ENCODE data around the gene PINLYP. TPM values are rescaled to one million over a fixed set of nuclear protein-coding genes. Genes with fewer than 3 reads are reported as not detected.
A peak's percentile ranks its signal among the peaks of the same experiment; 100 is the strongest.

PINLYP gene
- polyA plus RNA-seq, 1 donor (not counting 4 experiments of a cell fraction or from before 2014, with no cell fraction given): 16.0 TPM

DNA sequence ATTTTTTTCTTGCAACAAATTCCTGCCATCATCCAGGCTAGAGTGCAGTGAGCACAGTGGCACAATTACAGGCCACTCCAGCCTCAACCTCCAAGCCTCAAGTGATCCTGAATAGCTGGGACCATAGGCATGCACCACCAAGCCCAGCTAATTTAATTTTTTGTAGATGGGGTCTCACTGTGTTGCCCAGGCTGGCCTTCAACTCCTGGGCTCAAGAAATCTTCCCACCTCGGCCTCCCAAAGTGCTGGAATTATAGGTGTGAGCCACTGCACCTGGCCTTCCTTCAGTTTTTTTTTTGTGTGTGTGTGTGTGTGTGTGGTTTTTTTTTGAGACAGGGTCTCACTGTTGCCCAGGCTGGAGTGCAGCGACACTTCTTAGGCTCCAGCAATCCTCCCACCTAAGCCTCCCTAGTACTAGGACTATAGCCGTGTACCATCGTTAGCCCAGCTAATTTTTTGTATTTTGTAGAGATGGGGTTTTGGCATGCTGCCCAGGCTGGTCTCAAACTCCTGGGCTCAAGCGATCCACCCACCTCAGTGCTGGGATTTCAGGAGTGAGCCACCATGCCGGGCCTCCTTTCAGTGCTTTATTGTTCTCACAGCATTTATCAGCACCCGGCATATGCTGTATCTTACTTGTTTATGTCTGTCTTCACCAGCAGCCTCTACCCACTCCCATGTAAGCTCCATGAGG lies 30.4 kb downstream of the PINLYP start:
- dilution Hi-C loops (cut with MboI; ENCODE audit: extremely low pct_ligation_motif_present, low sequenced_read_pairs): no loop called here
- Histone ChIP-seq H3K79me2 (ENCODE audit: control insufficient read depth, insufficient read depth, low read length) (no peaks in the 10 kb centered on the region), H2AFZ (ENCODE audit: control insufficient read depth, low read length) (peak overlapping the region; percentile 32), H3K4me1 (ENCODE audit: control insufficient read depth, extremely low read depth, insufficient read depth, low read length) (peaks cover 19% of the 10 kb centered on the region), H4K20me1 (ENCODE audit: control insufficient read depth, extremely low read depth, insufficient read depth, low read length) (no peaks in the 10 kb centered on the region), H3K27me3 (ENCODE audit: control insufficient read depth, extremely low read depth, insufficient read depth, low read length) (no peaks in the 10 kb centered on the region), H3K9me1 (ENCODE audit: control insufficient read depth, extremely low read depth, insufficient read depth, low read length) (no peaks in the 10 kb centered on the region), H3K9ac (ENCODE audit: control insufficient read depth, extremely low read depth, insufficient read depth, low read length) (peak overlapping the region; percentile 10), H3K9me3 (ENCODE audit: control insufficient read depth, low read depth, low read length) (no peaks in the 10 kb centered on the region), H3K4me2 (ENCODE audit: control insufficient read depth, extremely low read depth, insufficient read depth, low read depth, low read length) (peak overlapping the region; percentile 45), H3K4me3 (ENCODE audit: control insufficient read depth in 2 of 3, extremely low read depth in 1 of 3, insufficient read depth in 2 of 3, low read depth in 1 of 3, low read length in 3 of 3) (peak overlapping the region in 1 of 3 experiments; percentile 11), H3K27ac (ENCODE audit: control insufficient read depth, insufficient read depth, low read length) (peak overlapping the region; percentile 77), H3K36me3 (ENCODE audit: control insufficient read depth in 2 of 2, extremely low read depth in 1 of 2, insufficient read depth in 2 of 2, low read length in 2 of 2) (peaks cover 0 to 8% of the 10 kb centered on the region in 2 experiments)
- DNase-seq (ENCODE audit: low read depth, low spot score): no peak
- TF ChIP-seq, protein P1, sequence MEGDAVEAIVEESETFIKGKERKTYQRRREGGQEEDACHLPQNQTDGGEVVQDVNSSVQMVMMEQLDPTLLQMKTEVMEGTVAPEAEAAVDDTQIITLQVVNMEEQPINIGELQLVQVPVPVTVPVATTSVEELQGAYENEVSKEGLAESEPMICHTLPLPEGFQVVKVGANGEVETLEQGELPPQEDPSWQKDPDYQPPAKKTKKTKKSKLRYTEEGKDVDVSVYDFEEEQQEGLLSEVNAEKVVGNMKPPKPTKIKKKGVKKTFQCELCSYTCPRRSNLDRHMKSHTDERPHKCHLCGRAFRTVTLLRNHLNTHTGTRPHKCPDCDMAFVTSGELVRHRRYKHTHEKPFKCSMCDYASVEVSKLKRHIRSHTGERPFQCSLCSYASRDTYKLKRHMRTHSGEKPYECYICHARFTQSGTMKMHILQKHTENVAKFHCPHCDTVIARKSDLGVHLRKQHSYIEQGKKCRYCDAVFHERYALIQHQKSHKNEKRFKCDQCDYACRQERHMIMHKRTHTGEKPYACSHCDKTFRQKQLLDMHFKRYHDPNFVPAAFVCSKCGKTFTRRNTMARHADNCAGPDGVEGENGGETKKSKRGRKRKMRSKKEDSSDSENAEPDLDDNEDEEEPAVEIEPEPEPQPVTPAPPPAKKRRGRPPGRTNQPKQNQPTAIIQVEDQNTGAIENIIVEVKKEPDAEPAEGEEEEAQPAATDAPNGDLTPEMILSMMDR (optimal IDR thresholded peaks at IDR 0.05 in 1 of 3, IDR thresholded peaks at IDR 0.05 in 1 of 3, conservative IDR thresholded peaks at IDR 0.05 in 1 of 3; ENCODE audit: extremely low read depth in 1 of 3, insufficient read depth in 2 of 3, low read length in 3 of 3): no peak
- no peak for TF ChIP-seq EZH2 (IDR thresholded peaks at IDR 0.05; ENCODE audit: low read length)
- no peak for FAIRE-seq

DNA sequence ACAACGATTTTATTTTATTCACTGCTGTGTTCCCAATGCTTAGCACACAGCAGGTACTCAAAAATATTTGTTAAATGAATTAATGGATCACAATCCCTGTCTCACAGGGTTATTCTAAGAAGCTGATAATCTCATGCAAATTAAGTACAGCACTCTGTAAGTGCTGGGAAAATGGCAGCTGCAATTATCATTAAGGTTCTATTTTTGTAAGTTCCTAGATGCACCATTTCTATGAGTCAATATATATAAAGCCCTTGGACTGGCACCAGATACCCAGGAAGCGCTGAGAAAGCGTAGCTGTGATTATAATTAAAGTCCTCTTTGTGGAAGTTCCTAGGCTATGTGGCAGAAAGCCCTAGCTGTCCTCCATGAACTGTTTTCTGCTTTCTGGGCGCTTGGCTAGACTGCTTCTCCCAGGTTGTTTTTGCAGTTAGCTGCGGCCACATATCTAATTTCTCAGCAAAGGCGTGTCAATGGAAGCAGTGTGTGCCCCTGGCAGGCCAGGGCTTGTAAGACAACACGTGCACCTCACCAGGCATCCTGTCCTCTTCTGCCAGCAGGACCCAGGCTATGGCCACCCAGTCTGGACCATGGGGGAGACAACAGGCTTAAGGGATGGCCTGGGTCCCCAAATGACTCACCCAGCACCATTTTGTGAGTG lies 31.1 kb downstream of the PINLYP start:
- Histone ChIP-seq H3K27me3 (ENCODE audit: control insufficient read depth, extremely low read depth, insufficient read depth, low read length) (no peaks in the 10 kb centered on the region), H3K4me1 (ENCODE audit: control insufficient read depth, extremely low read depth, insufficient read depth, low read length) (peaks cover 19% of the 10 kb centered on the region), H3K36me3 (ENCODE audit: control insufficient read depth in 2 of 2, extremely low read depth in 1 of 2, insufficient read depth in 2 of 2, low read length in 2 of 2) (peaks cover 0 to 3% of the 10 kb centered on the region in 2 experiments), H3K79me2 (ENCODE audit: control insufficient read depth, insufficient read depth, low read length) (no peaks in the 10 kb centered on the region), H3K9ac (ENCODE audit: control insufficient read depth, extremely low read depth, insufficient read depth, low read length) (peak overlapping the region; percentile 10), H3K9me1 (ENCODE audit: control insufficient read depth, extremely low read depth, insufficient read depth, low read length) (no peaks in the 10 kb centered on the region), H4K20me1 (ENCODE audit: control insufficient read depth, extremely low read depth, insufficient read depth, low read length) (no peaks in the 10 kb centered on the region), H3K27ac (ENCODE audit: control insufficient read depth, insufficient read depth, low read length) (peak overlapping the region; percentile 77), H2AFZ (ENCODE audit: control insufficient read depth, low read length) (peak overlapping the region; percentile 32), H3K4me2 (ENCODE audit: control insufficient read depth, extremely low read depth, insufficient read depth, low read depth, low read length) (peak overlapping the region; percentile 45), H3K9me3 (ENCODE audit: control insufficient read depth, low read depth, low read length) (no peaks in the 10 kb centered on the region), H3K4me3 (ENCODE audit: control insufficient read depth in 2 of 3, extremely low read depth in 1 of 3, insufficient read depth in 2 of 3, low read depth in 1 of 3, low read length in 3 of 3) (peak overlapping the region in 1 of 3 experiments; percentile 11)
- FAIRE-seq: peak; percentile 99
- dilution Hi-C loops (cut with MboI; ENCODE audit: extremely low pct_ligation_motif_present, low sequenced_read_pairs): no loop called here
- TF ChIP-seq, protein P1 (optimal IDR thresholded peaks at IDR 0.05 in 1 of 3, IDR thresholded peaks at IDR 0.05 in 1 of 3, conservative IDR thresholded peaks at IDR 0.05 in 1 of 3; ENCODE audit: extremely low read depth in 1 of 3, insufficient read depth in 2 of 3, low read length in 3 of 3): no peak
- no peak for TF ChIP-seq EZH2 (IDR thresholded peaks at IDR 0.05; ENCODE audit: low read length)
- no peak for DNase-seq (ENCODE audit: low read depth, low spot score)

Measured in keratinocyte (primary cell).